Astrocyte (in vitro differentiated cells and primary cell): Measurements from ENCODE around the gene SLC35C1.

Experiments used
- CTCF ChIP-seq: IDR thresholded peaks from 2 replicates; pipeline ENCODE4 v1.5.1; 2011; ENCODE audit warnings: low read depth, mild to moderate bottlenecking, inconsistent platforms, low read length, moderate library complexity; ENCODE audit not compliant: insufficient read depth
- EZH2 ChIP-seq: IDR thresholded peaks from 2 replicates; pipeline ENCODE4 v1.6.1; 2012; ENCODE audit warnings: mild to moderate bottlenecking, low read length, inconsistent platforms; ENCODE audit not compliant: insufficient read depth

GRCh38 chr11:45761659-45762058 lies 43.3 kb upstream of the SLC35C1 start:
- TF ChIP-seq CTCF = no peak
- no peak for TF ChIP-seq EZH2
